WERI-Rb-1 (cell line): ENCODE data around the gene CCDC85C.
A peak's percentile ranks its signal among the peaks of the same experiment; 100 is the strongest.

Source experiments
- DNase-seq: peaks from one replicate; pipeline ENCODE4 v3.0.0-alpha.2; 2020
- H3K27ac ChIP-seq: fragments of 250-450 bp; sonication (Bioruptor Pico); 2 replicates; pipeline ENCODE4 v1.5.1; 2020; ENCODE audit warnings: mild to moderate bottlenecking, moderate library complexity
- H3K27me3 ChIP-seq: fragments of 250-450 bp; sonication (Bioruptor Pico); 2 replicates; pipeline ENCODE4 v1.5.1; 2021; ENCODE audit warnings: mild to moderate bottlenecking, low read depth, moderate library complexity; ENCODE audit not compliant: insufficient read depth, severe bottlenecking
- H3K36me3 ChIP-seq: fragments of 250-450 bp; sonication (Bioruptor Pico); 2 replicates; pipeline ENCODE4 v1.5.1; 2020; ENCODE audit warnings: mild to moderate bottlenecking, moderate library complexity
- H3K4me3 ChIP-seq: 2 replicates; pipeline ENCODE4 v1.5.1; 2011; ENCODE audit warnings: low read depth, mild to moderate bottlenecking, control low read depth, low read length
- H3K9me3 ChIP-seq: fragments of 250-450 bp; sonication (Bioruptor Pico); 2 replicates; pipeline ENCODE4 v1.5.1; 2021; ENCODE audit warnings: mild to moderate bottlenecking, moderate library complexity; ENCODE audit not compliant: severe bottlenecking
- TF ChIP-seq, protein P1 (sequence below): IDR thresholded peaks from 2 replicates; pipeline ENCODE4 v1.5.1; 2011; ENCODE audit warnings: low read depth, mild to moderate bottlenecking, control low read depth, inconsistent platforms, low read length

CCDC85C gene

GRCh38 chr14:99592394-99592793, 11.6 kb downstream of the CCDC85C start:
- H3K27ac ChIP-seq: no peak overlapping the region
- TF ChIP-seq, protein P1, sequence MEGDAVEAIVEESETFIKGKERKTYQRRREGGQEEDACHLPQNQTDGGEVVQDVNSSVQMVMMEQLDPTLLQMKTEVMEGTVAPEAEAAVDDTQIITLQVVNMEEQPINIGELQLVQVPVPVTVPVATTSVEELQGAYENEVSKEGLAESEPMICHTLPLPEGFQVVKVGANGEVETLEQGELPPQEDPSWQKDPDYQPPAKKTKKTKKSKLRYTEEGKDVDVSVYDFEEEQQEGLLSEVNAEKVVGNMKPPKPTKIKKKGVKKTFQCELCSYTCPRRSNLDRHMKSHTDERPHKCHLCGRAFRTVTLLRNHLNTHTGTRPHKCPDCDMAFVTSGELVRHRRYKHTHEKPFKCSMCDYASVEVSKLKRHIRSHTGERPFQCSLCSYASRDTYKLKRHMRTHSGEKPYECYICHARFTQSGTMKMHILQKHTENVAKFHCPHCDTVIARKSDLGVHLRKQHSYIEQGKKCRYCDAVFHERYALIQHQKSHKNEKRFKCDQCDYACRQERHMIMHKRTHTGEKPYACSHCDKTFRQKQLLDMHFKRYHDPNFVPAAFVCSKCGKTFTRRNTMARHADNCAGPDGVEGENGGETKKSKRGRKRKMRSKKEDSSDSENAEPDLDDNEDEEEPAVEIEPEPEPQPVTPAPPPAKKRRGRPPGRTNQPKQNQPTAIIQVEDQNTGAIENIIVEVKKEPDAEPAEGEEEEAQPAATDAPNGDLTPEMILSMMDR: no peak
- no peak for DNase-seq

DNA sequence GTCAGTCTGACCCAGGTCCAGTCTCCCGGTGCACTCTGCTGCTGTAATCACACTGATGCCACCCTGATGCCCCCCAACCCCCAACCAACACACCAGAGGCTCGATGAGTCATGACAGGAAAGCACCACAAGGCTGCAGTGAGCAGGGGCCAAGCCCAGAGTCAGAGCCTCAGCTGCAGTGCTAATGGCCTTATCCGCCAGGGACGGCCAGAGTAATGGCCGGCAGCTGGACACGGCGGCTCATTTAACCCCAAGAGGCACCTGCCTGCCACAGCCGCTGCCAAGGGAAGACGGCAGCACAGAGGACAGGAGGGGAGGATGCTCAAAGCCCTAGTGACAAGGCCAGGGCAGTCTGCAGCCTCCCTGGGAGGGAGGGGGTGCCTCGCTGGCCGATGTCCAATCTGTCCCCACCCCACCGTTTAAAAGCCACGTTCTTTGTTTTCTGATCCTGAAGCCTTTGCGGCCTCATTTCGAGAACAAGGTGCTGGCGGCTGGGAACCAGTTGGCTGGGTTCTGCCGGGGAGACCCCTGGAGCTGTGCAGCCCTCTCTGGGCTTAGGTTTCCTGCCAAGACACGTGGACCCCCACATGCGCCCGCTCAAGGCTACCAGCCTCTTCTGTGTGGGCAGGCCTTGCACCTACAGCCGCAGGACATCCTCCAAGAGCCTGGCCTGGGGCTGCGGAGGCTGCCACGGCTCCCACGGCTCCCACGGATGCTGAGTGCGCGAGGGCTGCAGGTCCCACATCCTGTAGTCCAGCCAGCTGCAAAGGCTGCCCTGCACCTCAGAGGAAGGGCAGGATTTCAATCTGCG, 13.1 kb downstream of the CCDC85C start:
- TF ChIP-seq, protein P1: peak; percentile 5; the same call in 1 of the 2 replicates
- no peaks in the 10 kb centered on the region for H3K27me3 ChIP-seq
- H3K4me3 ChIP-seq: no peak overlapping the region
- DNase-seq: no peak
- peaks cover 32% of the 10 kb centered on the region for H3K36me3 ChIP-seq
- H3K27ac ChIP-seq: no peak overlapping the region; the same call in 1 of the 2 replicates
- H3K9me3 ChIP-seq: no peaks in the 10 kb centered on the region

More at GRCh38 chr14:99592394-99592793, 11.6 kb downstream of the CCDC85C start:
- no peak overlapping the region for H3K4me3 ChIP-seq
- peaks cover 37% of the 10 kb centered on the region for H3K36me3 ChIP-seq
- H3K9me3 ChIP-seq: no peaks in the 10 kb centered on the region
- H3K27me3 ChIP-seq: no peaks in the 10 kb centered on the region

DNA sequence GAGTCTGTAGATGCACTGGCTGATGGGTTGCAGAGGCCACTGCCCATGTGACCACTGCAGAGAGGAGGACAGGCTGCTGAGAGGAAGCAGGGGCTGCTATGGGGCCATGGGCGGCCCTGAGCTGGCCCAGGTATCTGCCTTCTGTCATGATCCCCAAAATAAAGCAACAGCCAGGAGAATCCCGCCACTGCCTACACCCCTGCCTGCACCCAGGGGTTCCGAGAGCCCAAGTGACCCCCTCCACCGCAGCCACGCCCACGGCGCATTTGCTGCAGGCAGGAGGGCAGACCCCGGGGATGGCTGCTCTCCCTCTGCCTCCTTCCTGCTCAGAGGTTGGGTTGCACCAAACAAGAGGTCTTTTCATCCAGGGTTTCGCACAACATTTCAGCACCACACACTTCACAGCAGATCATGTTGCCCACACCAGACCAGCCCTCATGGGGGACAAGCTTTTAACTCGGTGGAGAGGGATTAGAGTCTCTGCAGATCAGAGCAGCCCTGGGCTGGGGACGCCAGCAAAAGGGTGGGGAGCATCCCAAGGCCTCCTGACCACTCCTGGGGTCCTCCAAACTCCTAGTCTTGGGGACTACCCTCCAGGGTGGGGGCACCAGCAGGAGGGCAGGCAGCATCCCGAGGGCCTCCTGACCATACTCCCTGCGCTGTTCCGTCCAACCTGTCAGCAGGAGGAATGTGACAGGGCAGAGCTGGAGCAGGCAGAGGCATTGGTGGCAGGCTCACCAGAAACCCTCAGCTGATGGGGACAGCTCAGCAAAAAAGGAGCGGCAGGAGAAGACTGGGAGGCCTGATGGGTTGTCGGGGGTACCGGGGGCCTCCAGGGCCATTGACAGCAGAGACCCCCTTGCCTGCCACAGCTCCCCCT, 14.1 kb downstream of the CCDC85C start:
- Histone ChIP-seq H3K27me3 (no peaks in the 10 kb centered on the region), H3K36me3 (peaks cover 22% of the 10 kb centered on the region), H3K4me3 (no peak overlapping the region), H3K27ac (peak overlapping the region; percentile 55), H3K9me3 (no peaks in the 10 kb centered on the region)
- TF ChIP-seq, protein P1: 0 out of 2 replicates have a peak, but pooled peaks have one; percentile 3
- DNase-seq: no peak

DNA sequence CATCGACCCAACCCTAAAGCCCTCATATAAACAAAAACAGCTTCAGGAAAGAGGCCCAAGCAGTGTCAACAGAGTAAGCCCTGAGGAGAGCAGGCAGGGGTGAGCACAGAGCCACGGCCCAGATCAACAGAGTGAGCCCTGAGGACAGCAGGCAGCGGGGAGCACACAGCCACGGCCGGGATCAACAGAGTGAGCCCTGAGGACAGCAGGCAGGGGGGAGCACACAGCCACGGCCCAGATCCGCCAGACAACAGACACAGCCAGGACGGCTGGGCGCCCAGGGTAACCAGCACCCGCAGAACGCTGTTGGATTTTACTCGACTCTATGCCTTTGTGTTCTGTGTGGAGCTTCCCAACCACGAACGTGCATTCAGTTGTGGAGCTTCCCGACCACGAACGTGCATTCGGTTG, 15.0 kb downstream of the CCDC85C start:
- no peaks in the 10 kb centered on the region for H3K9me3 ChIP-seq
- no peak overlapping the region for H3K4me3 ChIP-seq
- TF ChIP-seq, protein P1: no peak
- H3K27ac ChIP-seq: peak overlapping the region; percentile 55
- peak; percentile 61 for DNase-seq
- H3K27me3 ChIP-seq: no peaks in the 10 kb centered on the region
- peaks cover 21% of the 10 kb centered on the region for H3K36me3 ChIP-seq

GRCh38 chr14:99587460-99588278, 16.3 kb downstream of the CCDC85C start:
- peaks cover 21% of the 10 kb centered on the region for H3K36me3 ChIP-seq
- H3K4me3 ChIP-seq: no peak overlapping the region
- H3K27ac ChIP-seq: no peak overlapping the region; the same call in 1 of the 2 replicates
- H3K9me3 ChIP-seq: no peaks in the 10 kb centered on the region
- TF ChIP-seq, protein P1: no peak
- H3K27me3 ChIP-seq: no peaks in the 10 kb centered on the region
- DNase-seq: no peak
